ENCODE measurements around the gene SHROOM3. TPM values are rescaled to one million over a fixed set of nuclear protein-coding genes. Genes with fewer than 3 reads are reported as not detected.

SHROOM3 gene
- total RNA-seq, 1 experiment from 2014 or later = 27.6 TPM

DNA sequence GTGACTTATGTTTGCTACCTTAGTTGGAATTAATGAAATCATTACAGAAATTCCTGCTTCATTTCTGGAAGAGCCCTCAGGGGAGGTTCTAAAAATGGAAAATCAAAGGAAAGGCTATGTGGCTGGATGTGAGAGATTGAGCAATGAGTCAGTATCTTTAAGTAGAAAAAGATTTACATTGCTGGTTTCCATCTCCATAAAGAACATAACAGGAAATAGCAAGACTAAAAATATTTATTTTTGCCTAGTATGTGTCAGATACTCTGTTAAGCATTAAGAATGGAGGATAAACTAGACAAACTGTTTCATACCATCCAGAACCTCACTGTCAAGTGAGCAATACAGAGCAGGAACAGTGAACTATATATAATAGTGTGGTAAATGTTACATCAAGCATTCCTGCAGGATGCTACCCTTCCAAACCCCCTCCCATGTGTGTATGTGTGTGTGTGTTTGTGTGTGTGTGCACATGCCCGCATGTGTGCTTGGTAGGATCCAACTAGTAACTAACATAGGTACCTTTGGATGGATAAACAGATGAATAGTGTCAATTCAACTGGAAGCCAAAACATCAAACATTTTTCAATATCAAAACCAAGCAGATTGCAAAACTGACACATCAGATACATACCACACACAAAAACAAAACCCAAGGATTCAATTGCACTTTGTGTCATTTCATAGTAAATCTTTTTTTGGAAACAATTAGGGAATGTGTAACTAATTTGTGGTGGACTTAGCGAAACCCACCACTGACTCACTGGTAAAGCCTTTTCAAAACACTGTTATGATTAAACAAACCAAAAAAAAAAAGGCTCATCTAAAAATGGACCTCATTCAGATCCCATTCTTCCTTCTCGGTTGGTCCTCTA, 223.4 kb downstream of the SHROOM3 start:
- Mint-ChIP-seq H3K4me1 (no peaks in the 10 kb centered on the region), H3K27ac (no peak overlapping the region), H3K36me3 (ENCODE audit: insufficient read depth in 1 of 3, low read depth in 3 of 3) (no peaks in the 10 kb centered on the region; a peak in 1 of 7 replicates), H3K9me3 (no peaks in the 10 kb centered on the region), H3K27me3 (ENCODE audit: low read depth) (no peaks in the 10 kb centered on the region), H3K4me3 (no peak overlapping the region)
- H3K79me1 ChIP-seq (ENCODE audit: insufficient read depth, low read depth, low read length, poor library complexity, severe bottlenecking) = no peaks in the 10 kb centered on the region
- H3K27me3 ChIP-seq (ENCODE audit: insufficient read depth, low read length) = no peaks in the 10 kb centered on the region
- H3T11ph ChIP-seq (ENCODE audit: low read length) = no peak overlapping the region
- H2BK20ac ChIP-seq (ENCODE audit: low read depth, low read length, poor library complexity, severe bottlenecking) = no peak overlapping the region
- no peak overlapping the region for H2BK120ac ChIP-seq (ENCODE audit: low read depth, low read length, poor library complexity, severe bottlenecking)
- H3K4me1 ChIP-seq (ENCODE audit: insufficient read depth, low read length) = no peaks in the 10 kb centered on the region
- no peak overlapping the region for H3K27ac ChIP-seq (ENCODE audit: insufficient read length, low read depth, low read length)
- H4K91ac ChIP-seq (ENCODE audit: insufficient read length, low read depth, low read length) = no peak overlapping the region
- H3K79me2 ChIP-seq (ENCODE audit: insufficient read depth, low read length) = no peaks in the 10 kb centered on the region
- TF ChIP-seq CTCF (conservative IDR thresholded peaks at IDR 0.05) = no peak
- no CpG with 5 or more reads among the region's 3 CpGs for WGBS (ENCODE audit: extremely low coverage, insufficient read length, low lambda C conversion rate)
- no peak overlapping the region for H2BK12ac ChIP-seq (ENCODE audit: insufficient read length, low read depth, low read length)
- H2BK15ac ChIP-seq (ENCODE audit: low read depth, low read length) = no peak overlapping the region
- H3K23ac ChIP-seq (ENCODE audit: insufficient read length, low read depth, low read length) = no peak overlapping the region
- no peaks in the 10 kb centered on the region for H3K9me3 ChIP-seq (ENCODE audit: control insufficient read depth, low read depth, low read length)
- no peak overlapping the region for H3K4ac ChIP-seq (ENCODE audit: low read depth, low read length)
- H3K14ac ChIP-seq (ENCODE audit: insufficient read depth, low read length) = no peak overlapping the region
- H3K9ac ChIP-seq (ENCODE audit: extremely low read depth, insufficient read length, low read length) = no peak overlapping the region
- H4K20me1 ChIP-seq (ENCODE audit: control insufficient read depth, insufficient read depth, insufficient read length) = no peaks in the 10 kb centered on the region
- DNase-seq = no peak
- H4K5ac ChIP-seq (ENCODE audit: insufficient read length, low read depth, low read length) = no peak overlapping the region
- H3K56ac ChIP-seq (ENCODE audit: insufficient read length, low read depth, low read length) = no peak overlapping the region
- no peak overlapping the region for H4K8ac ChIP-seq (replicated peaks; ENCODE audit: insufficient read length, low read depth, low read length)
- no peak overlapping the region for H2AFZ ChIP-seq (ENCODE audit: low read length)
- no peaks in the 10 kb centered on the region for H3K23me2 ChIP-seq (ENCODE audit: insufficient read length, low read depth, low read length, poor library complexity, severe bottlenecking)
- H3K4me2 ChIP-seq (ENCODE audit: insufficient read depth, insufficient read length, low read length) = no peak overlapping the region
- no peak overlapping the region for H2AK5ac ChIP-seq (ENCODE audit: insufficient read length, low read length)
- no peak overlapping the region for H3K18ac ChIP-seq (ENCODE audit: insufficient read length, low read depth, low read length)
- no peak overlapping the region for H2BK5ac ChIP-seq (ENCODE audit: insufficient read length, low read length)
